ENCODE results near the gene CD276. TPM values are rescaled to one million over a fixed set of nuclear protein-coding genes. Genes with fewer than 3 reads are reported as not detected.
"Not testable (repeated sequence)": the region's sequence is repeated elsewhere in the genome, so short reads cannot be mapped to it uniquely, and the experiment has no call there.

CD276 gene
- total and polyA plus RNA-seq, 2 donors = 4.2 to 11.3 TPM

DNA sequence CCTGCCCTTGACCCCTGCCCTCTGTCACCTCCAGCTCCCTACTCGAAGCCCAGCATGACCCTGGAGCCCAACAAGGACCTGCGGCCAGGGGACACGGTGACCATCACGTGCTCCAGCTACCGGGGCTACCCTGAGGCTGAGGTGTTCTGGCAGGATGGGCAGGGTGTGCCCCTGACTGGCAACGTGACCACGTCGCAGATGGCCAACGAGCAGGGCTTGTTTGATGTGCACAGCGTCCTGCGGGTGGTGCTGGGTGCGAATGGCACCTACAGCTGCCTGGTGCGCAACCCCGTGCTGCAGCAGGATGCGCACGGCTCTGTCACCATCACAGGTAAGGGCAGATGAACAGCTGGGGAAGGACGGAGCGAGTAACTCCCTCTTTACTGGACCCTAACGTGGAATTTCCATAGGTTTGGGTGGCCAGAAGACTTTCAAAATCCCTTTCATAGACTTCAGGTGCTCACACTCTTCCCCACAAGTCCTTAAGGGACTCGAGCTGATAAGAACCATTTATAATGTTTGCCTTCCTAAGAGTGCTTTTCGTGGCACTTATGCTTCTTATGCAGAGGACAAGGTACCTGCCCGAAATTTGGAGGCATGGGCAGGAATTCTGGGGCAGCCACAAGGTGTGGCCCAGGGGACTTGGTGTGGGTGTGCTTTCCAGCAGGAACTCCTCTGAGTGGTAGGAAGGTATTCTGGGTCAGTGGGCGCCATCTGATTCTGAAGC lies 20.1 kb downstream of the CD276 start:
- 87% methylated on average over 23 of the region's 23 CpGs for WGBS
- H3K9me3 ChIP-seq (ENCODE audit: control insufficient read depth in 2 of 2, insufficient read depth in 1 of 2, low read length in 1 of 2); H3K27me3 ChIP-seq (ENCODE audit: control insufficient read depth in 2 of 2, insufficient read depth in 1 of 2, low read length in 1 of 2); DNase-seq (ENCODE audit: low read depth in 6 of 9, low spot score in 9 of 9); H3K36me3 ChIP-seq (ENCODE audit: control insufficient read depth in 2 of 2, insufficient read depth in 2 of 2, low read length in 1 of 2); H3K4me1 ChIP-seq (ENCODE audit: control insufficient read depth in 2 of 2, insufficient read depth in 2 of 2, low read length in 2 of 2); H3K4me3 ChIP-seq (ENCODE audit: low read length in 2 of 2); H3K27ac ChIP-seq (ENCODE audit: low read depth in 1 of 2, low read length in 1 of 2): not testable (repeated sequence)

DNA sequence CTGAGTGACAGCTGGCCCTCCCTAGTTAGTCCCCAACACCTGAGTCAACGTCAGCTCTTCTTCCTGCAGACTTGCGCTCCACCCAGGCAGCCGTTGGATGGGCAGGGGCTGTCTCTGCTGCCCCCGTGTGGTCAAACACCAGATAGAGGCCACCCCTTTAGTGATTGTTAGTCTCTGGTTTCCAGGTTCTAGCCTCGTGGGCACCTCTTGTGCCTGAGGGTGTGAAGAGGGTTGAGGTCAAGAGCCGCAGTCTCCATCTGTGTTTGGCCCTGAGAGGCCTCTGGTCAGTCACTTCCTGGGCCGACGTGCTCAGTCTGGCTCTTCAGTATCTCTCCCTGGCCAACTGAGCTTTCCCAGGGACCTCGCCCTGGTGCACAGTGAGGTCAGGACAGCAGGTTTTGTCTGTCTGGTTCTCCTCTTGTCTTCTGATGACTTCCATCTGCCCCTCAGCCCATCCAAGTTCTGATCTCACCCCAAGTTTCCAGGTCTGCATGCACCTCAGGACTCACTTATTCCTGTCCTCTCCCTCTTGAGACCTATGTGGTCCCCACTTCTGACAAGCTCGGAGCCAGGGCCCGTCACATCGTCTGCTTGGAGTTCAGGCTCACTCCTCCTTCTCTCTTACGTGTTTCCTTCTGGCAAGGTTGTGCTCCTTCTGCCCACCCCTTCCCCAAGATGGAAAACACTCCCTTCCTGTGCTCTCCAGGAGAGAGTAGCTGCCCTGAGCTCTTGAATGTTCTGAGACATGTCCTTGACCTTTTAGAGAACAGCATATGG lies 20.9 kb downstream of the CD276 start:
- no peaks in the 10 kb centered on the region for H3K36me3 ChIP-seq (ENCODE audit: control insufficient read depth in 2 of 2, insufficient read depth in 2 of 2, low read length in 1 of 2)
- no peaks in the 10 kb centered on the region for H3K9me3 ChIP-seq (ENCODE audit: control insufficient read depth in 2 of 2, insufficient read depth in 1 of 2, low read length in 1 of 2)
- no peak overlapping the region for H3K27ac ChIP-seq (ENCODE audit: low read depth in 1 of 2, low read length in 1 of 2)
- DNase-seq (ENCODE audit: low read depth in 6 of 9, low spot score in 9 of 9) = peak in 8 of 9 donors; percentile 20 to 73 (median 42)
- no peaks in the 10 kb centered on the region for H3K27me3 ChIP-seq (ENCODE audit: control insufficient read depth in 2 of 2, insufficient read depth in 1 of 2, low read length in 1 of 2)
- H3K4me3 ChIP-seq (ENCODE audit: low read length in 2 of 2) = no peak overlapping the region
- no peaks in the 10 kb centered on the region for H3K4me1 ChIP-seq (ENCODE audit: control insufficient read depth in 2 of 2, insufficient read depth in 2 of 2, low read length in 2 of 2)
- 54% methylated on average over 13 of the region's 13 CpGs for WGBS

DNA sequence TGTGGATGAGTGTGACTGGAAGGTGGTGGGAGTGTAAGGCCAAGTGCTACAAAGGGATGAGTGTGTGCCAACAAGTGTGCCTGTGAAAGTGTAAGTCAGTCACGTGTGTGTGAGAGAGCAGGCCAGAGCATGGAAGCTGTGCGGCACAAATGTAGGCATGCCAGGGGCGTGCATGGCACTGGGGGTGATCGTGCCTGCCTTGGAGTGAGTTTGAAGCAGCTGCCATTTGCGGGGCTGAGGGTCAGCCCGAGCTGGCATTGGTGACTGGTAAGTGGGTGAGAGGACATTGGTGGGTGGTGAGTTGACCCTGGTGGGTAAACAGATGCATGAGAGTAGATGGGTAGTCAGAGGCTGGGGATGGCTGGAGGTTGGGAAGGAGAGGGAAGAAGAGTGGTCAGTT lies 24.5 kb downstream of the CD276 start:
- H3K27me3 ChIP-seq (ENCODE audit: control insufficient read depth in 2 of 2, insufficient read depth in 1 of 2, low read length in 1 of 2) = no peaks in the 10 kb centered on the region
- WGBS = 96% methylated on average over 6 of the region's 6 CpGs
- H3K4me3 ChIP-seq (ENCODE audit: low read length in 2 of 2) = no peak overlapping the region
- H3K27ac ChIP-seq (ENCODE audit: low read depth in 1 of 2, low read length in 1 of 2) = no peak overlapping the region
- DNase-seq (ENCODE audit: low read depth in 6 of 9, low spot score in 9 of 9) = no peak
- no peaks in the 10 kb centered on the region for H3K4me1 ChIP-seq (ENCODE audit: control insufficient read depth in 2 of 2, insufficient read depth in 2 of 2, low read length in 2 of 2)
- no peaks in the 10 kb centered on the region for H3K36me3 ChIP-seq (ENCODE audit: control insufficient read depth in 2 of 2, insufficient read depth in 2 of 2, low read length in 1 of 2)
- no peaks in the 10 kb centered on the region for H3K9me3 ChIP-seq (ENCODE audit: control insufficient read depth in 2 of 2, insufficient read depth in 1 of 2, low read length in 1 of 2)

DNA sequence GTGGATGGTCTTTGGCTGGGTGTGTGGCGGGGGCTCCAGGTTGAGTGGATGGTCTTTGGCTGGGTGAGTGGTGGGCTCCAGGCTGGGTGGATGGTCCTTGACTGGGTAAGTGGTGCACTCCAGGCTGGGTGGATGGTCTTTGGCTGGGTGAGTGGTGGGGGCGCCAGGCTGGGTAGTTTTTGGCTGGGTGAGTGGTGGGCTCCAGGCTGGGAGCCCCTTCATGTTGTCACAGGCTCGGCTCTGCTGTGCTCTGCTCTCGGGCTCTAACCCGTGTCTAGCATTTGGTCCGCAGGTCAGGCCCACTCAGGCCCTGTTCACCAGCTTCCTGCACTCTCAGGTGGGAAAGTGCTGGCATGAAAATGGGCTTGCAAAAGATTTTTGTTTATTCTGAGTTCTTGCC lies 25.1 kb downstream of the CD276 start:
- Histone ChIP-seq H3K27me3 (ENCODE audit: control insufficient read depth in 2 of 2, insufficient read depth in 1 of 2, low read length in 1 of 2) (no peaks in the 10 kb centered on the region), H3K9me3 (ENCODE audit: control insufficient read depth in 2 of 2, insufficient read depth in 1 of 2, low read length in 1 of 2) (no peaks in the 10 kb centered on the region), H3K36me3 (ENCODE audit: control insufficient read depth in 2 of 2, insufficient read depth in 2 of 2, low read length in 1 of 2) (no peaks in the 10 kb centered on the region), H3K27ac (ENCODE audit: low read depth in 1 of 2, low read length in 1 of 2) (no peak overlapping the region), H3K4me1 (ENCODE audit: control insufficient read depth in 2 of 2, insufficient read depth in 2 of 2, low read length in 2 of 2) (no peaks in the 10 kb centered on the region), H3K4me3 (ENCODE audit: low read length in 2 of 2) (no peak overlapping the region)
- DNase-seq (ENCODE audit: low read depth in 6 of 9, low spot score in 9 of 9) = no peak
- WGBS = 95% methylated on average over 6 of the region's 6 CpGs

DNA sequence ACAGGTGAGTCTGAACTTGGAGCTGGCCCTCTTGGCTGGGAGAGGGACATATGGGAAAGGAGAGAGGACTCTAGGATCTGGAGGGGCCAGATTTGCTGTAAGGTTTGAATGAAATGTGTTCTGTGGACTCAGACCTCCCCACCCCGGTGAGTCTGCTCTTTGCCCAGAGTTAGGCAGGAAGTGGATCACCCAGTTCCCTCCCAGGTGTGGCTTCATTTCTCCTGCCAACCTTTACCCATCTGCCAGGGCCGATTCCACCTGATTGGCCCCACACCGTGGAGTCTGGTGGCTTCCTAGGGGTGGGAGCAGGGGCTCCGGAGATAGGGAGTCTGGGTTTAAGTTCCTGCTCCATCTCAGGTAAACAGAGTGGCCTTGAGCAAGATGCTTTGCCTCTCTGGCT lies 25.5 kb downstream of the CD276 start:
- no peak overlapping the region for H3K4me3 ChIP-seq (ENCODE audit: low read length in 2 of 2)
- no peak overlapping the region for H3K27ac ChIP-seq (ENCODE audit: low read depth in 1 of 2, low read length in 1 of 2)
- no peaks in the 10 kb centered on the region for H3K36me3 ChIP-seq (ENCODE audit: control insufficient read depth in 2 of 2, insufficient read depth in 2 of 2, low read length in 1 of 2)
- no peaks in the 10 kb centered on the region for H3K9me3 ChIP-seq (ENCODE audit: control insufficient read depth in 2 of 2, insufficient read depth in 1 of 2, low read length in 1 of 2)
- DNase-seq (ENCODE audit: low read depth in 6 of 9, low spot score in 9 of 9) = no peak
- WGBS = 79% methylated on average over 4 of the region's 4 CpGs
- no peaks in the 10 kb centered on the region for H3K27me3 ChIP-seq (ENCODE audit: control insufficient read depth in 2 of 2, insufficient read depth in 1 of 2, low read length in 1 of 2)
- H3K4me1 ChIP-seq (ENCODE audit: control insufficient read depth in 2 of 2, insufficient read depth in 2 of 2, low read length in 2 of 2) = no peaks in the 10 kb centered on the region

DNA sequence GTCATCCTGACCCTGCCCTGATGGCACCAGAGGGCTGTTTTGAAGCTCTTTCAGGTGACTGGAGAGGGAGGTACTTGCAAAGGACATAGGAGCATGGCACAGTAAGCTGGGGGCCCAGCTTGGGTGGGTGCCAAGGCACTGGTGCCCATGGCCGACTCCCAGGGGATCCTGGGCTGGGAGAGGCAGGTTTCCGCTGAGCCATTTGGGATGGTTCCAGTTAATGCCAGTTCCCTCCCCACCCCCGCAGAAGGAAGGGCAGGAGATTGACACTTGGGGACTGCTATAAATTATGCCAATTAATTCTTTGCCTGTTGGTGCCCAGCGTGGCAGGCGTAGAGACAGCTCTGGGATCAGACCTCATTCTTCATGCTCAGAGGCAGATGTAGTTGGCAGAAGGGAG lies 26.1 kb downstream of the CD276 start:
- H3K27ac ChIP-seq (ENCODE audit: low read depth in 1 of 2, low read length in 1 of 2) = no peak overlapping the region
- H3K4me1 ChIP-seq (ENCODE audit: control insufficient read depth in 2 of 2, insufficient read depth in 2 of 2, low read length in 2 of 2) = no peaks in the 10 kb centered on the region
- 87% methylated on average over 5 of the region's 5 CpGs for WGBS
- no peaks in the 10 kb centered on the region for H3K27me3 ChIP-seq (ENCODE audit: control insufficient read depth in 2 of 2, insufficient read depth in 1 of 2, low read length in 1 of 2)
- DNase-seq (ENCODE audit: low read depth in 6 of 9, low spot score in 9 of 9) = no peak
- H3K4me3 ChIP-seq (ENCODE audit: low read length in 2 of 2) = no peak overlapping the region
- no peaks in the 10 kb centered on the region for H3K36me3 ChIP-seq (ENCODE audit: control insufficient read depth in 2 of 2, insufficient read depth in 2 of 2, low read length in 1 of 2)
- no peaks in the 10 kb centered on the region for H3K9me3 ChIP-seq (ENCODE audit: control insufficient read depth in 2 of 2, insufficient read depth in 1 of 2, low read length in 1 of 2)

DNA sequence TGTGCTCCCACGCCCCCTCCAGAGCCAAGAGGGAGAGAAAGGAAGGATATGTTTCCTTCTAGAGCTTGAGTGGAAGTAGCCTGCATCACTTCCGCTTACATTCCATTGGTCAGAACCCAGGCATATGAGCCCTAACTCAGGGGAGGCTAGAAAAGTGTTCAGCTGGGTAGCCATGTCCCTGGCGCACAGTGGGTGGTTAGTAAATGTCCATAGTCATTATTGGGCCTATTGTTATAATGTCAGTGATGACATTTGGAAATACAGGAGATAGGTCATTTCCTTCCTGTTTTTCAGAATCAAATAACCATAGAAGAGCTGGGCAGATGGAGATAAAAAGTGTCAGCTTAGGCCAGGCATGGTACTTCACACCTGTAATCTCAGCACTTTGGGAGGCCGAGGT lies 27.3 kb downstream of the CD276 start:
- H3K36me3 ChIP-seq (ENCODE audit: control insufficient read depth in 2 of 2, insufficient read depth in 2 of 2, low read length in 1 of 2) = no peaks in the 10 kb centered on the region
- H3K4me1 ChIP-seq (ENCODE audit: control insufficient read depth in 2 of 2, insufficient read depth in 2 of 2, low read length in 2 of 2) = no peaks in the 10 kb centered on the region
- no peaks in the 10 kb centered on the region for H3K9me3 ChIP-seq (ENCODE audit: control insufficient read depth in 2 of 2, insufficient read depth in 1 of 2, low read length in 1 of 2)
- DNase-seq (ENCODE audit: low read depth in 6 of 9, low spot score in 9 of 9) = no peak
- no peak overlapping the region for H3K27ac ChIP-seq (ENCODE audit: low read depth in 1 of 2, low read length in 1 of 2)
- no peaks in the 10 kb centered on the region for H3K27me3 ChIP-seq (ENCODE audit: control insufficient read depth in 2 of 2, insufficient read depth in 1 of 2, low read length in 1 of 2)
- 79% methylated on average over 4 of the region's 4 CpGs for WGBS
- no peak overlapping the region for H3K4me3 ChIP-seq (ENCODE audit: low read length in 2 of 2)

DNA sequence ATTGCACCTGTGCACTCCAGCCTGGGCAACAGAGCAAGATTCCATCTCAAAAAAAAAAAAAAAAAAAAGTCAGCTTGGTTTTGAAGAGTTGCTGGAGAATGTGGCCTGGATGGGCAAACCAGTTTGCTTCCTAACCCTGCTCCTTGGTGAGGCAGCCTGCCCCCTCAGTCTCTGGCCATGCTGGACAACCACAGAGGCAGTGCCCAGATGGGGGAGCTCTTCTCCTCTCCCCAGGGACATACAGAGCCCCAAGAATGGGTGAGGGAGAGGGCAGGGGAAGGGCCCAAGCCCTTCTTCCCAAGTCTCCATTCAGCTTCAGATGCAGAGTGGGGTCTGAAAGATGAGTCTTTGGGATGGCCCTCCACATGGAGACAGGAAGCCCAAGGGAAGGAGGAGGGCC lies 27.9 kb downstream of the CD276 start:
- H3K4me3 ChIP-seq (ENCODE audit: low read length in 2 of 2) = no peak overlapping the region
- H3K4me1 ChIP-seq (ENCODE audit: control insufficient read depth in 2 of 2, insufficient read depth in 2 of 2, low read length in 2 of 2) = no peaks in the 10 kb centered on the region
- H3K27me3 ChIP-seq (ENCODE audit: control insufficient read depth in 2 of 2, insufficient read depth in 1 of 2, low read length in 1 of 2) = no peaks in the 10 kb centered on the region
- no peaks in the 10 kb centered on the region for H3K36me3 ChIP-seq (ENCODE audit: control insufficient read depth in 2 of 2, insufficient read depth in 2 of 2, low read length in 1 of 2)
- DNase-seq (ENCODE audit: low read depth in 6 of 9, low spot score in 9 of 9) = no peak
- H3K27ac ChIP-seq (ENCODE audit: low read depth in 1 of 2, low read length in 1 of 2) = no peak overlapping the region
- no peaks in the 10 kb centered on the region for H3K9me3 ChIP-seq (ENCODE audit: control insufficient read depth in 2 of 2, insufficient read depth in 1 of 2, low read length in 1 of 2)

DNA sequence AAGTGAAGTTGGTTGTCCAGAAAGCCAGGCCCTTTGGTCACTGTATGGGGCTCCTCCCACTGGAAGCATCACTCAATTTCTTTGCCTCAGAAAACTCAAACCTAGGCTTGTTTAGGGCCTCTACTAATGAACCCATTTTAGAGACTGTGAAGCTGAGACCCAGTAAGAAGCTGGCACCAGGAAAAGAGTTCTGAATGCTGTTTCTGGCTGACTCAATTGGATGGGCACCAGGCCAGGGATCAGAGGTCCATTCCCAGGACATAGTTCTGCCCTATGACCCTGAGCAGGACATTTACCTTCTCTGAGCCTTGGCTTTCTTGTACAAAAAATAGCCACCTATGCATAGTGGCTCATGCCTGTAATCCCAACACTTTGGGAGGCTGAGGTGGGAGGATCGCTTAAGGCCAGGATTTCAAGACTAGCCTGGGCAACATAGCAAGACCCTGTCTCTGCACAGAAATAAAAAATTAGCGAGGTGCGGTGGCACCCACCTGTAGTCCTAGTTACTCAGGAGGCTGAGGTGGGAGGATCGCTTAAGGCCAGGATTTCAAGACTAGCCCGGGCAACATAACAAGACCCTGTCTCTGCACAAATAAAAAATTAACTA lies 30.6 kb downstream of the CD276 start:
- no peaks in the 10 kb centered on the region for H3K4me1 ChIP-seq (ENCODE audit: control insufficient read depth in 2 of 2, insufficient read depth in 2 of 2, low read length in 2 of 2)
- WGBS = over 99% methylated on average over 5 of the region's 5 CpGs
- DNase-seq (ENCODE audit: low read depth in 6 of 9, low spot score in 9 of 9) = no peak
- no peaks in the 10 kb centered on the region for H3K36me3 ChIP-seq (ENCODE audit: control insufficient read depth in 2 of 2, insufficient read depth in 2 of 2, low read length in 1 of 2)
- H3K27me3 ChIP-seq (ENCODE audit: control insufficient read depth in 2 of 2, insufficient read depth in 1 of 2, low read length in 1 of 2) = no peaks in the 10 kb centered on the region
- H3K27ac ChIP-seq (ENCODE audit: low read depth in 1 of 2, low read length in 1 of 2) = no peak overlapping the region
- H3K4me3 ChIP-seq (ENCODE audit: low read length in 2 of 2) = no peak overlapping the region
- no peaks in the 10 kb centered on the region for H3K9me3 ChIP-seq (ENCODE audit: control insufficient read depth in 2 of 2, insufficient read depth in 1 of 2, low read length in 1 of 2)

All from thymus (tissue), 11 donors.